Neural cell (in vitro differentiated cells): ENCODE data around the gene VKORC1. TPM values are rescaled to one million over a fixed set of nuclear protein-coding genes. Genes with fewer than 3 reads are reported as not detected.

Source experiments
- H2AFZ ChIP-seq: fragments of 200-600, 300-800 bp; sonication (generic), shearing (Covaris generic); 2 replicates; pipeline ENCODE4 v1.6.0; 2014; ENCODE audit warnings: low read depth, mild to moderate bottlenecking, antibody characterized with exemption, low read length, moderate library complexity
- H3F3A ChIP-seq: fragments of 200-600 bp; shearing (Covaris generic); 2 replicates; pipeline ENCODE4 v1.6.1; 2016; ENCODE audit warnings: mild to moderate bottlenecking, moderate library complexity, mixed read lengths, antibody characterized with exemption, low read length; ENCODE audit not compliant: insufficient read depth, poor library complexity, severe bottlenecking
- H3K27ac ChIP-seq: fragments of 200-600, 300-800 bp; sonication (generic), shearing (Covaris generic); 2 replicates; pipeline ENCODE4 v1.5.1; 2014; ENCODE audit warnings: mild to moderate bottlenecking, low read length, moderate library complexity
- H3K27me3 ChIP-seq: fragments of 300-800, 200-600 bp; sonication (generic), shearing (Covaris generic); 2 replicates; pipeline ENCODE4 v1.6.0; 2014; ENCODE audit warnings: mild to moderate bottlenecking, low read depth, low read length, moderate library complexity; ENCODE audit not compliant: insufficient read depth
- H3K36me3 ChIP-seq: fragments of 300-800, 200-600 bp; sonication (generic), shearing (Covaris generic); 2 replicates; pipeline ENCODE4 v1.5.1; 2014; ENCODE audit warnings: mild to moderate bottlenecking, antibody characterized with exemption, low read length, moderate library complexity; ENCODE audit not compliant: insufficient read depth
- H3K4me2 ChIP-seq: fragments of 300-800, 200-600 bp; sonication (generic), shearing (Covaris generic); 2 replicates; pipeline ENCODE4 v1.6.0; 2014; ENCODE audit warnings: mild to moderate bottlenecking, low read length
- H3K4me3 ChIP-seq: fragments of 300-800, 200-600 bp; sonication (generic), shearing (Covaris generic); 2 replicates; pipeline ENCODE4 v1.5.1; 2014; ENCODE audit warnings: mild to moderate bottlenecking, low read length, moderate library complexity
- H3K79me2 ChIP-seq: fragments of 200-600 bp; shearing (Covaris generic); replicated peaks from 2 replicates; pipeline ENCODE4 v1.6.0; 2014; ENCODE audit warnings: mild to moderate bottlenecking, low read length, moderate library complexity; ENCODE audit not compliant: insufficient read depth
- H3K9ac ChIP-seq: fragments of 300-800, 200-600 bp; sonication (generic), shearing (Covaris generic); 2 replicates; pipeline ENCODE4 v1.6.1; 2016; ENCODE audit warnings: mild to moderate bottlenecking, low read length, mixed read lengths
- H3K9me2 ChIP-seq: fragments of 200-600 bp; shearing (Covaris generic); 2 replicates; pipeline ENCODE4 v1.6.1; 2016; ENCODE audit warnings: mild to moderate bottlenecking, low read length, mixed read lengths; ENCODE audit not compliant: insufficient read depth
- H3K9me3 ChIP-seq: fragments of 200-600, 300-800 bp; sonication (generic), shearing (Covaris generic); 2 replicates; pipeline ENCODE4 v1.6.1; 2016; ENCODE audit warnings: mild to moderate bottlenecking, mixed run types, low read length, moderate library complexity, mixed read lengths
- H4K20me1 ChIP-seq: fragments of 200-600 bp; shearing (Covaris generic); 2 replicates; pipeline ENCODE4 v1.6.1; 2016; ENCODE audit warnings: mild to moderate bottlenecking, mixed run types; ENCODE audit not compliant: insufficient read depth
- CTCF ChIP-seq: fragments of 450-650 bp; IDR thresholded peaks from 2 replicates; pipeline ENCODE4 v1.5.1; 2014; ENCODE audit warnings: antibody characterized with exemption, mild to moderate bottlenecking, moderate library complexity; ENCODE audit not compliant: poor library complexity, severe bottlenecking
- EP300 ChIP-seq: fragments of 450-650 bp; conservative IDR thresholded peaks from 2 replicates; pipeline ENCODE4 v1.6.1; 2014; ENCODE audit warnings: antibody characterized with exemption, mild to moderate bottlenecking, moderate library complexity; ENCODE audit not compliant: poor library complexity, severe bottlenecking
- EZH2 ChIP-seq: fragments of 200-600, 300-800 bp; shearing (Covaris generic), sonication (generic); IDR thresholded peaks from 2 replicates; pipeline ENCODE4 v1.6.1; 2014; ENCODE audit warnings: antibody characterized with exemption, low read length, borderline replicate concordance, mild to moderate bottlenecking; ENCODE audit not compliant: insufficient read depth, poor library complexity, severe bottlenecking
- MXI1 ChIP-seq: fragments of 450-650 bp; conservative IDR thresholded peaks from 2 replicates; pipeline ENCODE4 v1.6.1; 2014; ENCODE audit warnings: antibody characterized with exemption, mild to moderate bottlenecking; ENCODE audit not compliant: poor library complexity, severe bottlenecking
- POLR2AphosphoS5 ChIP-seq: IDR thresholded peaks from 2 replicates; pipeline ENCODE4 v1.6.1; 2012
- RAD21 ChIP-seq: fragments of 450-650 bp; conservative IDR thresholded peaks from 2 replicates; pipeline ENCODE4 v1.6.1; 2014; ENCODE audit warnings: antibody characterized with exemption, mild to moderate bottlenecking, moderate library complexity
- REST ChIP-seq: IDR thresholded peaks from 2 replicates; pipeline ENCODE4 v1.6.1; 2012; ENCODE audit warnings: borderline replicate concordance
- SMC3 ChIP-seq: fragments of 450-650 bp; conservative IDR thresholded peaks from 2 replicates; pipeline ENCODE4 v1.6.1; 2014; ENCODE audit warnings: antibody characterized with exemption, mild to moderate bottlenecking, moderate library complexity; ENCODE audit not compliant: poor library complexity
- TAF1 ChIP-seq: IDR thresholded peaks from 2 replicates; pipeline ENCODE4 v1.6.1; 2012; ENCODE audit warnings: low read depth
- polyA plus RNA-seq: library from polyadenylated mRNA; depleted of rRNA; stranded (reverse); fragments of >200 nt; gene quantifications from 2 replicates; pipeline ENCODE4 v1.2.3, GENCODE V29; 2014

The VKORC1 gene
- polyA plus RNA-seq, 1 donor from 2014 or later: 105 TPM

- Histone ChIP-seq H3K4me3 (peak overlapping the region; percentile 68), H3F3A (no peaks in the 10 kb centered on the region), H3K9ac (no peak overlapping the region), H3K27me3 (no peaks in the 10 kb centered on the region), H3K27ac (no peak overlapping the region), H2AFZ (no peak overlapping the region), H3K9me2 (no peaks in the 10 kb centered on the region), H3K4me2 (no peak overlapping the region), H3K9me3 (no peaks in the 10 kb centered on the region), H3K36me3 (no peaks in the 10 kb centered on the region), H4K20me1 (no peaks in the 10 kb centered on the region), H3K79me2 (no peaks in the 10 kb centered on the region)
- no peak for TF ChIP-seq RAD21
- no peak for TF ChIP-seq MXI1
- TF ChIP-seq TAF1: no peak
- TF ChIP-seq EP300: no peak
- TF ChIP-seq POLR2AphosphoS5: no peak
- TF ChIP-seq REST: no peak
- no peak for TF ChIP-seq SMC3
These were observed 48.6 kb upstream of the VKORC1 start for GRCh38 chr16:31143011-31143693.

GRCh38 chr16:31142109-31143010 lies 47.8 kb upstream of the VKORC1 start:
- Histone ChIP-seq H3K4me2 (peak overlapping the region; percentile 55), H4K20me1 (no peaks in the 10 kb centered on the region), H3K4me3 (peak overlapping the region; percentile 68), H3K27me3 (no peaks in the 10 kb centered on the region), H3K9me2 (no peaks in the 10 kb centered on the region), H3F3A (no peaks in the 10 kb centered on the region), H3K27ac (no peak overlapping the region), H3K9ac (peak overlapping the region; percentile 53), H3K36me3 (no peaks in the 10 kb centered on the region), H3K9me3 (no peaks in the 10 kb centered on the region), H2AFZ (no peak overlapping the region), H3K79me2 (no peaks in the 10 kb centered on the region)
- TF ChIP-seq EP300 (peak; percentile 30), SMC3 (peak; percentile 83), REST (no peak), MXI1 (peak; percentile 50), POLR2AphosphoS5 (no peak), TAF1 (no peak), CTCF (peak; percentile 97), RAD21 (peak; percentile 76), EZH2 (no peak)
